ENCODE data around the gene ST8SIA5.

ST8SIA5 gene

DNA sequence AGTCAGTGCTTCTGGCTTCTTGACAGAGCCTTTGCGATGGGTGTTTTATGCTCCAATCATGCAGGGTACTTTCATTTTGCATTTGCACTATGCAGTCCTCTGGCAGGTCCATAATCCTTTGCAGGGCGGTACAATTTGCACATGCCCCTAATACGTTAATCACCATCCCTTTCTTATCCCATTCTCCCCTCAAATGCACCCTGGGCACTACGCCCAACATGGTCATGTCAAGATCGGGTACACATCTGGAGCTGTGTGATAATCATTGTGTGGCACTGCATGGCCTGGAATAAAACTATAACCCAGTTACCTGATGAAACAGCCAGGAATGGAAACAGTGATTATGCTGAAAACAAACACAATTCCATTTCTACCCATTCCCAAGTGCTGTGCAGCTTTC lies 127.5 kb downstream of the ST8SIA5 start:
- DNase-seq (ENCODE audit: low read depth): no peak

DNA sequence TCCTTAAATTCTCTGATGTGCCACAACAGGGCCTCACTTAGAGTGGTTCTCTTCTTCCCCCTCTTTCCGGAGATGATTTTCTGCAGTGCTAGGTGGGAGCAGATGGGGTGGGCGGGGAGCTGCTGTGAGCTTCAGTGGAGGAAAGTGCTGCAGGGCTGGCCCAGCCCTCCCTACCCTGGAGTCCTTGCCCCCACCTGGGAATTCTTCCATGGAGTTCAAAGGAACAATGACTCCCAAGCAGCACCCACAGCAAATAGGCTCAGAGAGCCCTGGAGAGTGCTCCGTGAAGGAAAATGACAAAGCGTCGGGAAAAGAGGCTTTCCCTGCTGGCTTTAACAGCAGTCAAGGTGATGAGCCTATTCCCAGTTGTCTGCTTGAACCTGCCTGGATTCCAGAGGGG lies 128.6 kb downstream of the ST8SIA5 start:
- DNase-seq (ENCODE audit: low read depth): no peak

DNA sequence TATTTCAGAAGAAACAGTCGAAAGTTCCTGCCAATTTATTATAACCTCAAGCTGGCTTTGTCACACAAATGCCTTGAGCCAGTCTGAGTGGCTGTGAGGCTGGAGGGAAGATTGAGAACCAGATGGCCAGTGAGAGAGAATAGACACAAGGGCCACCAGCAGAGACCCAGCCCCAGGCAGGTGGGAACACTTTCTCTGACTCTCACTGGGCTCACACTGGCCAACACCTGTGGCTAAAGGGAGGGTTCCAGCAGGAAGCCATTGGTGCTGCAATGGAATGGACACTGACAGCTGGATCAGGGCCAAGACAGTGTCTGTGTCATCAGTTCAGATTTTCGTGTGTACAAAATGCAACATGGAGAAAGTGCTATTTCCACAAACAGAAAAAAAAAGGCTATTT lies 129.7 kb downstream of the ST8SIA5 start:
- DNase-seq (ENCODE audit: low read depth): no peak

GRCh38 chr18:46625069-46625468 lies 131.8 kb downstream of the ST8SIA5 start:
- no peak for DNase-seq (ENCODE audit: low read depth)

GRCh38 chr18:46624127-46624526 lies 132.7 kb downstream of the ST8SIA5 start:
- DNase-seq (ENCODE audit: low read depth): no peak

GRCh38 chr18:46623541-46623940 lies 133.3 kb downstream of the ST8SIA5 start:
- DNase-seq (ENCODE audit: low read depth): no peak

GRCh38 chr18:46622999-46623398 lies 133.9 kb downstream of the ST8SIA5 start:
- DNase-seq (ENCODE audit: low read depth): no peak

GRCh38 chr18:46622451-46622850 lies 134.4 kb downstream of the ST8SIA5 start:
- no peak for DNase-seq (ENCODE audit: low read depth)

DNA sequence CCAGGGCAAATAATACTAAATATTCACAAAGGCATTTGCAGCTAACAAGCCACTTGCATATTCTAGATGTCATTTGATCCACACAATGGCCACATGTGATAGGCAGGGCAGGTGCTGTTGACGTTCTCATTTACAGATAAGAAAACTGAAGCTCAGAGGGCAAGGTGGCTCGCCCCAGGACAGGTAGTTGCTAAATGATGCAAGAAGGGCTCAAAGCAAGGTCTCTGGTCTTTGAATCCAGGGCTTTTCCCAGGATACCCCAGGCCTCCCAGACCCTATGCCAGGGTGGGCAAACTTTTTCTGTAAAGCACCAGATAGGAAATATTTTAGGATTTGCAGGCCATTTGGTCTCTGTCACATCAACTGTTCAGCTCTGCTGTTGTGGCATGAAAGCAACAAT lies 135.0 kb downstream of the ST8SIA5 start:
- no peak for DNase-seq (ENCODE audit: low read depth)

DNA sequence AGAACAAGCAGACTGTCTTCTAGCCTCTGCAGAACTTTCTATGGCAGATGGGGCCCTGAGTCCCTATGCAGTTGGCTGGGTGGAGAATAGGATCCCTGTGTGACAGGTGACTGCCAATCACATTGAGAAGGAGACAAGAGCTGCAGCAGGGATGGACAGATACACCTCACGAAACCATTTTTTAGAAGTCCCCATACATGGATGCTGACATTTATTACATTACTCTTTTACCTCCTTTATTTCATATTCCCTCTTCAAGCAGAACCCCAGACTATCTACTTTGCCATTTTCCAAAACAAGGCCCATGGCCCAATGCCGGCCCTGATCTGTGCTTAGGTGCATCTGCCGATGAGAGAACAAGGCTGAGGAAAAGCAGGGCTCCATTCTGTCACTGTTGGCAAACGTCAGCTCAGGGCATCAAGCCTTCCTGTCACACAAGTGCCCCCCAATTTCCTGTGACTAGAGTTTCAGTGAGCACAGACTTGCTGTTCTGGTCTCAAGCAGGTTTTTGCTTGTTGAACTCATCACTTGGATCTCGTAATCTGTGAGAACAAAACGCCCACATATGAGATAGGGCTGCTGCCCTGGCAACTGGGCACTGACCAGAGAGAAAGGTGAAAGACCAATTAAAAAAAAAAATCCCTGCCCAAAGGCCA lies 135.6 kb downstream of the ST8SIA5 start:
- no peak for DNase-seq (ENCODE audit: low read depth)

- DNase-seq (ENCODE audit: low read depth): no peak
Measured at GRCh38 chr18:46619559-46619958, 137.3 kb downstream of the ST8SIA5 start.

All from fibroblast of gingiva (primary cell).